ENCODE measurements around the gene ARAF. TPM values are rescaled to one million over a fixed set of nuclear protein-coding genes. Genes with fewer than 3 reads are reported as not detected.

ARAF gene
- total and polyA plus RNA-seq, 2 of the 8 experiments (the other 6 are each of a cell fraction or from before 2014, with no cell fraction given) = 39.0 to 45.2 TPM

DNA sequence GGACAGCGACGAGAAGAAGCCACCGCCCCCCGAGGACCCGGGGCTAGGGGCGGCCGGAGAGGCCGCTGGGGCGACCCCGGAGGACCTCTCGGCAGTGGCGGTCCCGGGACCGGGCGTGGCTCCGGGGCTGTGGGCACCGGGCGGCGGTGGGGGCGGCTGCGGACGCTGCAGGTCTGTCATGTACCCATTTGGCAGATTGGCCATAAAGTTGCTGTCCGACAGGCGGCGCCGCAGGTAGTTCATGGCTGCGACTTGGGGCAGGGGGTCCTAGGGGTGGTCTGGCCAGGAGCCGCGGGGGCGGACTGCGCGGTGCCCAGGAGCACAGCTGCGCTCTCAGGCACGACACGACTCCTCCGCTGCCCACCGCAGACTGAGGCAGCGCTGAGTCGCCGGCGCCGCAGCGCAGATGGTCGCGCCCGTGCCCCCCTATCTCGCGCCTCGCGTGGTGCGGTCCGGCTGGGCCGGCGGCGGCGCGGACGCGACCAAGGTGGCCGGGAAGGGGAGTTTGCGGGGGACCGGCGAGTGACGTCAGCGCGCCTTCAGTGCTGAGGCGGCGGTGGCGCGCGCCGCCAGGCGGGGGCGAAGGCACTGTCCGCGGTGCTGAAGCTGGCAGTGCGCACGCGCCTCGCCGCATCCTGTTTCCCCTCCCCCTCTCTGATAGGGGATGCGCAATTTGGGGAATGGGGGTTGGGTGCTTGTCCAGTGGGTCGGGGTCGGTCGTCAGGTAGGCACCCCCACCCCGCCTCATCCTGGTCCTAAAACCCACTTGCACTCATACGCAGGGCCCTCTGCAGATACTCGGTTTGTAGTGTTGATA lies 58.7 kb downstream of the ARAF start, which contains the start of gene SYN1 (continued):
- TF ChIP-seq EGR1 (IDR thresholded peaks at IDR 0.05; ENCODE audit: borderline replicate concordance, low read depth, low read length) (peak; percentile 94), CBX5 (IDR thresholded peaks at IDR 0.05; ENCODE audit: low read depth, low read length) (no peak), SIX5 (IDR thresholded peaks at IDR 0.05; ENCODE audit: low read depth, low read length) (no peak), SP2 (IDR thresholded peaks at IDR 0.05; ENCODE audit: low read length) (no peak), SRF (IDR thresholded peaks at IDR 0.05; ENCODE audit: low read depth, low read length) (no peak), BRCA1 (IDR thresholded peaks at IDR 0.05; ENCODE audit: low read depth, low read length) (no peak), RBBP5 (IDR thresholded peaks at IDR 0.05; ENCODE audit: borderline replicate concordance, low read depth, low read length) (no peak), NANOG (IDR thresholded peaks at IDR 0.05; ENCODE audit: insufficient read depth, low read depth, low read length, poor library complexity, severe bottlenecking) (no peak), PHF8 (conservative IDR thresholded peaks at IDR 0.05; ENCODE audit: low read depth, low read length) (no peak; the same call in 1 of the 2 replicates), ATF2 (IDR thresholded peaks at IDR 0.05; ENCODE audit: low read length) (peak; percentile 95), CREB1 (IDR thresholded peaks at IDR 0.05) (peak; percentile 92), RFX5 (IDR thresholded peaks at IDR 0.05; ENCODE audit: borderline replicate concordance, low read depth, low read length) (no peak), SAP30 (IDR thresholded peaks at IDR 0.05; ENCODE audit: insufficient read depth, insufficient replicate concordance, low read length) (no peak), ASH2L (IDR thresholded peaks at IDR 0.05; ENCODE audit: low read length) (no peak), BCL11A (IDR thresholded peaks at IDR 0.05; ENCODE audit: low read depth in 2 of 2, low read length in 2 of 2) (no peak), POU5F1 (IDR thresholded peaks at IDR 0.05; ENCODE audit: low read depth, low read length) (no peak), CTCF (IDR thresholded peaks at IDR 0.05; ENCODE audit: control extremely low read depth in 1 of 3, insufficient read depth in 1 of 3, low read depth in 1 of 3, low read length in 3 of 3) (no peak), RNF2 (IDR thresholded peaks at IDR 0.05; ENCODE audit: borderline replicate concordance, low read depth, low read length, missing control alignments, poor library complexity, severe bottlenecking) (no peak)
- TF ChIP-seq, protein P1, sequence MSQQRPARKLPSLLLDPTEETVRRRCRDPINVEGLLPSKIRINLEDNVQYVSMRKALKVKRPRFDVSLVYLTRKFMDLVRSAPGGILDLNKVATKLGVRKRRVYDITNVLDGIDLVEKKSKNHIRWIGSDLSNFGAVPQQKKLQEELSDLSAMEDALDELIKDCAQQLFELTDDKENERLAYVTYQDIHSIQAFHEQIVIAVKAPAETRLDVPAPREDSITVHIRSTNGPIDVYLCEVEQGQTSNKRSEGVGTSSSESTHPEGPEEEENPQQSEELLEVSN (IDR thresholded peaks at IDR 0.05) = no peak

Data from H1 (cell line).